GM18520 (cell line): ENCODE measurements around the gene SIRT6.
"Not testable (repeated sequence)": the region's sequence is repeated elsewhere in the genome, so short reads cannot be mapped to it uniquely, and the experiment has no call there.

Source experiments
- ATAC-seq: cut with Tn5 transposase; IDR thresholded peaks from one replicate; pipeline ENCODE4 v1.9.1; 2021; ENCODE audit not compliant: unreplicated experiment

SIRT6 gene

DNA sequence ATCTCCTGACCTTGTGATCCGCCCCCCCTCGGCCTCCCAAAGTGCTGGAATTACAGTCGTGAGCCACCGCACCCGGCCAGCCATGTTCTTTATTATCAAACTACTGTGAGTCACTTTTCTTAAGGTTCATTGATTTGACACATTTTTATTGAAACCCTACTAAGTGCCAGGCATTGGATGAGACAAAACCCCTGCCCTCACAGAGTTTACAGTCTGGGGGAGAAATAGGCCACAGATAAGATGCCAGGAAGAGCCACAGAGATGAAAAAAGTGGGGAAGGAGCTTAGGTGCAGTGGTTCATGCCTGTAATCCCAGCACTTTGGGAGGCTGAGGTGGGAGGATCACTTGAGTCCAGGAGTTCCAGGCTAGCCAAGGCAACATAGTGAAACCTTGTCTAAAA is 43.9 kb downstream of the SIRT6 start:
- ATAC-seq: no peak

- ATAC-seq: no peak
These were observed 45.7 kb downstream of the SIRT6 start for GRCh38 chr19:4136680-4137088.

GRCh38 chr19:4135386-4135785 is 47.0 kb downstream of the SIRT6 start:
- not testable (repeated sequence) for ATAC-seq

DNA sequence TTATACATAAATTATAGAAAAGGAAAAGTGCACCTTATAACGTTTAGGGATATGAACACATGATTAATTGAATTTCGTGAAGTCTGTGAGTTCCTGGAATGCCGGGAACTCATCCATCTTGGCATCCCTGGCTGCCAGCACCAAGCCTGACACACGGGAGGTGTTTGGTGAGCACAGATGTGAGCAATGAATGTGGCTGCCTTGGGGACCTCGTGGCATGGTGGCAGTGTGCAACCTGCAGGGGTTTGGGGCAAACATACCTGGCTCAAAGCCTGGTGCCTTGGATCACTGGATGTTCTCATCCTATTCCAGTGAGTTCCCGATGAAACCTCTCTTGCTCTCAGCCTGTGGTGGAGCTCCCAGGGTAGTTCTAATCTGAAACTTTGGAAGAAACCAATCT is 48.0 kb downstream of the SIRT6 start:
- no peak for ATAC-seq

DNA sequence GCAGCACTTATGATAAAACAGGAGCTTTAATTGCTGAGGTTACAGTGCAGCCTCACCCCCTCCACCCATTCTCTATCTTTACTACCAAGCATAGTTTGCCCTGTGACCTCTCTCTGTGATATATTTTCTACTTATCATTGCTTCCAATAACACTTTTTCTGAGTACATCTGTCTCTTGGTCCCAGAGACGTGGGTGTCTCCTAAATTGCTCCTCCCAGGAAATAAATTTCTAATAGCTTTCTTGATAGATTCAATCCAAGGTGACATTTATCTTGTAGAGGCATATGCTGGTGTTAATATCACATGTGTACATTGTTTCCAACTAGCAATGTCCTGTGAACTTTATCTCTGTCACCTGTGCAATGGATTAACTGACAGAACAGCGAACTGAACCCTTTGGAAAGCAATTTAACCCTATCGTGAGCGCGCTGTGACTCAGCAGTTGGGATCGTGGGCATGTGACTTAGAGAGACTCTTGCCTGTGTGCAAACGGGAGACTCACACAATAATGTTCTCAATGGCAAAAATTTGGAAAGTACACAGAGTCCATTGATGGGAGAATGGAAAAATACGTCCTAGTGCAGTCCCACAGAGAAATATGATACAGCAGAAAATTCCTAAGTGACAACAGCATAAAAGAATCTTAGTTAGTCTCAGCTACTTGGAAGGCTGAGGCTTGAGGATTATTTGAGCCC is 51.5 kb downstream of the SIRT6 start:
- ATAC-seq: no peak

GRCh38 chr19:4129050-4129449 is 53.3 kb downstream of the SIRT6 start:
- ATAC-seq: not testable (repeated sequence)

- ATAC-seq: not testable (repeated sequence)
These were observed 55.0 kb downstream of the SIRT6 start for GRCh38 chr19:4127322-4127721.

GRCh38 chr19:4124638-4125037 is 57.7 kb downstream of the SIRT6 start:
- ATAC-seq: no peak
